Stomach (tissue), 4 donors: ENCODE measurements around the gene MYLK2.

ENCODE experiments used
- POLR2A ChIP-seq, 4 donors: fragments of 450-650 bp; IDR thresholded peaks; one replicate each; pipeline ENCODE4 v1.6.1; 2016; ENCODE audit warnings: antibody characterized with exemption in 4 of 4, control low read depth in 2 of 4, mild to moderate bottlenecking in 1 of 4, moderate library complexity in 1 of 4
- POLR2AphosphoS5 ChIP-seq, 3 donors: sonication (generic); formaldehyde crosslinking; IDR thresholded peaks; one replicate each; pipeline ENCODE4 v1.6.1; 2016; ENCODE audit warnings: antibody characterized with exemption in 3 of 3
- TF ChIP-seq, protein P1 (sequence below), 7 experiments: fragments of 450-650 bp in 4 of 7; fragments of 200-600 bp in 3 of 7; sonication (generic) in 3 of 7; IDR thresholded peaks; one replicate each; pipeline ENCODE4 v1.5.1; 2016 to 2019; ENCODE audit warnings: antibody characterized with exemption in 7 of 7, control low read depth in 2 of 7, mild to moderate bottlenecking in 1 of 7

DNA sequence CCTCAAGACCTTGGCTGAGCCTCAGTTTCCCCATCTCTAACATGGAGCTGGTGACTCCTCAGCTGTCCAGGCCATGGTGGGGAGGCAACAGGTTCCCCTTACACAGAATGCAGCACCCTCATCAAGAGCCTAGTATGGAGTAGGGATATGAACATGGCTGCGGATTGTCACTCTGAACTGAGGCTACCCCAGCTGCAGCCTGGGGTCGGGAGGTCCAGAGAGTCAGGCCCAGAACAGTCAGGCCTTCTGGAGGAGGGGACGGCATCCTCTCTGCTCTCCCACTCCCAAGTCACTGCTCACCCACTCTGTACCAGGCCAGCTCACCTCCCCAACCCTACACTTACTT, 27.6 kb downstream of the MYLK2 start:
- TF ChIP-seq POLR2A (IDR thresholded peaks at IDR 0.05) = no peak
- TF ChIP-seq POLR2AphosphoS5 (IDR thresholded peaks at IDR 0.05) = no peak
- TF ChIP-seq, protein P1, sequence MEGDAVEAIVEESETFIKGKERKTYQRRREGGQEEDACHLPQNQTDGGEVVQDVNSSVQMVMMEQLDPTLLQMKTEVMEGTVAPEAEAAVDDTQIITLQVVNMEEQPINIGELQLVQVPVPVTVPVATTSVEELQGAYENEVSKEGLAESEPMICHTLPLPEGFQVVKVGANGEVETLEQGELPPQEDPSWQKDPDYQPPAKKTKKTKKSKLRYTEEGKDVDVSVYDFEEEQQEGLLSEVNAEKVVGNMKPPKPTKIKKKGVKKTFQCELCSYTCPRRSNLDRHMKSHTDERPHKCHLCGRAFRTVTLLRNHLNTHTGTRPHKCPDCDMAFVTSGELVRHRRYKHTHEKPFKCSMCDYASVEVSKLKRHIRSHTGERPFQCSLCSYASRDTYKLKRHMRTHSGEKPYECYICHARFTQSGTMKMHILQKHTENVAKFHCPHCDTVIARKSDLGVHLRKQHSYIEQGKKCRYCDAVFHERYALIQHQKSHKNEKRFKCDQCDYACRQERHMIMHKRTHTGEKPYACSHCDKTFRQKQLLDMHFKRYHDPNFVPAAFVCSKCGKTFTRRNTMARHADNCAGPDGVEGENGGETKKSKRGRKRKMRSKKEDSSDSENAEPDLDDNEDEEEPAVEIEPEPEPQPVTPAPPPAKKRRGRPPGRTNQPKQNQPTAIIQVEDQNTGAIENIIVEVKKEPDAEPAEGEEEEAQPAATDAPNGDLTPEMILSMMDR (IDR thresholded peaks at IDR 0.05) = no peak
